ENCODE data around the gene DGLUCY. TPM values are rescaled to one million over a fixed set of nuclear protein-coding genes. Genes with fewer than 3 reads are reported as not detected.
"Not testable (repeated sequence)": the region's sequence is repeated elsewhere in the genome, so short reads cannot be mapped to it uniquely, and the experiment has no call there.

DGLUCY gene
- total RNA-seq, 8 experiments from 2014 or later = 15.1 to 116 (median 33.6) TPM

GRCh38 chr14:91266276-91266675 is 152.4 kb downstream of the DGLUCY start:
- H3K4me1 ChIP-seq (replicated peaks in 1 of 2); H3K27ac ChIP-seq; in situ Hi-C loops (cut with MboI; ENCODE audit: low pct_unique_long_range_greater_than_20kb in 2 of 9, low sequenced_read_pairs in 9 of 9, unreplicated experiment in 9 of 9); H3K4me3 ChIP-seq; ATAC-seq (replicated peaks in 6 of 8): not testable (repeated sequence)
- WGBS, 10 experiments = 87 to 100% (median 93%) methylated on average over 1 to 14 of the region's 15 CpGs

DNA sequence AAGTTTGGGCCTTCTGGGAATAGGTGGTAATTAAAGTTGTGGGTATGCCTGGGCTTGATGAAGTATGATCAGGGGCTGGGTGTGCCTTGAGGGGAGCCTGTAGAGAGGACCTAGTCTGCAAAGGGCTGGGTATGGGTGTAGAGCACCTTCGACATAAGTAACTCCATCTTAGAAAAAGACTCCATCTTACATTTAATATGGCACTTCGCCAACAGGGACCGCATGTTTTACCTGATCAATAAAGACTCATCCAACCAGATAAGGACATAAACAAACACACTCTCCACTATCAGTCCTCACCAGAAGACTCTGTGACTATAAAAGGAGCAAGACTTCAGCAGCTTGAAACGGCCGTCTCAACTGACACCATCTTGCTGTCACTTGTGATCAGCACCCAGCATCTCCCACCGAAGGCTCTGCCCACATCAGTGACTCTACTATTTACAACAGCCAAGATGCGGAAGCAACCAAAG is 154.1 kb downstream of the DGLUCY start:
- no peak overlapping the region for H3K4me3 ChIP-seq
- H3K27ac ChIP-seq = no peak overlapping the region
- no peak for ATAC-seq (replicated peaks in 6 of 8)
- peaks cover 0 to 5% of the 10 kb centered on the region in 2 donors for H3K4me1 ChIP-seq (replicated peaks in 1 of 2)
- in situ Hi-C loops (cut with MboI; ENCODE audit: low pct_unique_long_range_greater_than_20kb in 2 of 9, low sequenced_read_pairs in 9 of 9, unreplicated experiment in 9 of 9) = no loop called here
- 86 to 100% (median 93%) methylated on average over 1 to 7 of the region's 7 CpGs for WGBS, 10 experiments

GRCh38 chr14:91269076-91269991 is 155.5 kb downstream of the DGLUCY start:
- 15 to 100% (median 72%) methylated on average over 1 to 8 of the region's 24 CpGs for WGBS, 10 experiments
- Histone ChIP-seq H3K4me1 (replicated peaks in 1 of 2) (peaks cover 0 to 3% of the 10 kb centered on the region in 2 donors), H3K27ac (no peak overlapping the region), H3K4me3 (no peak overlapping the region)
- peak in 3 of 8 experiments; percentile 92 to 93 (median 93) for ATAC-seq (replicated peaks in 6 of 8)
- in situ Hi-C loops (cut with MboI; ENCODE audit: low pct_unique_long_range_greater_than_20kb in 2 of 9, low sequenced_read_pairs in 9 of 9, unreplicated experiment in 9 of 9) = no loop called here

GRCh38 chr14:91270188-91270587 is 156.3 kb downstream of the DGLUCY start:
- H3K4me1 ChIP-seq (replicated peaks in 1 of 2) = no peaks in the 10 kb centered on the region
- in situ Hi-C loops (cut with MboI; ENCODE audit: low pct_unique_long_range_greater_than_20kb in 2 of 9, low sequenced_read_pairs in 9 of 9, unreplicated experiment in 9 of 9) = no loop called here
- 82 to 100% (median 91%) methylated on average over 2 to 5 of the region's 6 CpGs; no CpG with 5 or more reads in 5 of the 10 experiments for WGBS, 10 experiments
- no peak for ATAC-seq (replicated peaks in 6 of 8)
- H3K4me3 ChIP-seq = no peak overlapping the region
- H3K27ac ChIP-seq = no peak overlapping the region

- H3K27ac ChIP-seq = no peak overlapping the region
- WGBS, 10 experiments = 83 to 100% (median 100%) methylated on average over 1 to 2 of the region's 8 CpGs; no CpG with 5 or more reads in 7 of the 10 experiments
- no peak overlapping the region for H3K4me3 ChIP-seq
- H3K4me1 ChIP-seq (replicated peaks in 1 of 2) = no peaks in the 10 kb centered on the region
- in situ Hi-C loops (cut with MboI; ENCODE audit: low pct_unique_long_range_greater_than_20kb in 2 of 9, low sequenced_read_pairs in 9 of 9, unreplicated experiment in 9 of 9) = no loop called here
- no peak for ATAC-seq (replicated peaks in 6 of 8)
Measured at GRCh38 chr14:91270619-91271018, 156.7 kb downstream of the DGLUCY start.

- H3K4me3 ChIP-seq = no peak overlapping the region
- no peak for ATAC-seq (replicated peaks in 6 of 8)
- 90 to 100% (median 93%) methylated on average over 2 to 8 of the region's 9 CpGs; no CpG with 5 or more reads in 6 of the 10 experiments for WGBS, 10 experiments
- in situ Hi-C loops (cut with MboI; ENCODE audit: low pct_unique_long_range_greater_than_20kb in 2 of 9, low sequenced_read_pairs in 9 of 9, unreplicated experiment in 9 of 9) = no loop called here
- H3K4me1 ChIP-seq (replicated peaks in 1 of 2) = no peaks in the 10 kb centered on the region
- no peak overlapping the region for H3K27ac ChIP-seq
Measured at GRCh38 chr14:91271639-91272038, 157.8 kb downstream of the DGLUCY start.

- WGBS, 10 experiments = 73 to 92% (median 86%) methylated on average over 1 to 9 of the region's 43 CpGs; no CpG with 5 or more reads in 4 of the 10 experiments
- no peak overlapping the region for H3K4me3 ChIP-seq
- in situ Hi-C loops (cut with MboI; ENCODE audit: low pct_unique_long_range_greater_than_20kb in 2 of 9, low sequenced_read_pairs in 9 of 9, unreplicated experiment in 9 of 9) = no loop called here
- H3K27ac ChIP-seq = no peak overlapping the region
- no peak for ATAC-seq (replicated peaks in 6 of 8)
- H3K4me1 ChIP-seq (replicated peaks in 1 of 2) = no peaks in the 10 kb centered on the region
Measured at GRCh38 chr14:91272341-91273272, 158.7 kb downstream of the DGLUCY start.

DNA sequence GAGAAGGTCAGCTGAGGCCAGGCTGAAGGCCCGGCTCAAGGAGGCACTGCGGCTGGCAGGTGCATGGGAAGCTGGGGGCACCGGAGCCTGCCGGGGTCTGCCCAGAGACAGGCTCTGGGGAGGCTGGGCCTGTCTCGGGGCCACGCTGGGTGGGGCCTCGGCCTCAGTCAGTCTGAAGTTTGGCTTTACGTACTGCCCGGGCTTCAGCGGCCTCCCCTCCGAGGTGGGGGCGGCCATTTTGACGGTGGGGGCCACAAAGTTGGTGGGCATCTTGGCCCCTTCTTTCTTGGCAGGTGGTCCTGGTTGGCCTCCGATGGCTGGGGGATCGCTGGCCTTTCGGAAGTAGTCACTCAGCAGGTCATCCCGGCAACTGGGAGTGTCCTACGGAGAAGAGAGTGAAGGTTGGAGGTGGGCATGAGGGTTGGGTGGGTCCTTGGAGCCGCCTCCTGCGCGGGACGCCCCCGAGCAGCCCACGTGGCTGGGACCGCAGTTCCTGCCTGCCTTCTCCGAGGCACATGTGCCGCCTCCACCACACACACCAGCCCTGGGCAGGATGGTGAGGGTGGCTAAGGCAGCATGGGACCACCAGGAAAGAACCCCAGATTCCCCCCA is 159.5 kb downstream of the DGLUCY start:
- ATAC-seq (replicated peaks in 6 of 8) = no peak
- 80% methylated on average over 1 of the region's 27 CpGs; no CpG with 5 or more reads in 9 of the 10 experiments for WGBS, 10 experiments
- Histone ChIP-seq H3K4me1 (replicated peaks in 1 of 2) (no peaks in the 10 kb centered on the region), H3K27ac (no peak overlapping the region), H3K4me3 (no peak overlapping the region)
- in situ Hi-C loops (cut with MboI; ENCODE audit: low pct_unique_long_range_greater_than_20kb in 2 of 9, low sequenced_read_pairs in 9 of 9, unreplicated experiment in 9 of 9) = no loop called here

GRCh38 chr14:91273885-91274273 is 160.0 kb downstream of the DGLUCY start:
- Histone ChIP-seq H3K4me3 (no peak overlapping the region), H3K4me1 (replicated peaks in 1 of 2) (no peaks in the 10 kb centered on the region), H3K27ac (no peak overlapping the region)
- WGBS, 10 experiments = 82 to 90% methylated on average over 2 to 3 of the region's 13 CpGs; no CpG with 5 or more reads in 8 of the 10 experiments
- in situ Hi-C loops (cut with MboI; ENCODE audit: low pct_unique_long_range_greater_than_20kb in 2 of 9, low sequenced_read_pairs in 9 of 9, unreplicated experiment in 9 of 9) = no loop called here
- ATAC-seq (replicated peaks in 6 of 8) = no peak

DNA sequence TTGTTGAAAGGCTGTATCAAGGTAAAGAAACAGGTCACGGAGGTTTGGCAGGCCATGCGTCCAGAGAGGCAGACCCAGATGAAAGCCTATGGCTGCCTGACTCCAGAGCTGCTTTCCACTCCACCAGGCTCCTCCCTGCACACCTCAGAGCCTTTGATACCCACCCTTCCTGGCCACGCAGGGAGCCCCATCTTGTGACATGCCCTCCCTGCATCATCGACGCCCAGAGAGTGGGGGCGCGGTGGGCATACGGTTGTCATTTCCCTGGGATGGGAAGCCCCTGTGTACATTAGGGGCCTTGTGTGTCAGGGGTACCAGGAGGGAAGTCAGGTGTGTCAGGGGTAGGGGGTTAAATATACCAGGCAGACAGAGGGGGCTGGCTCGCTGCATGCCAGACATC is 160.9 kb downstream of the DGLUCY start:
- no peak overlapping the region for H3K4me3 ChIP-seq
- H3K4me1 ChIP-seq (replicated peaks in 1 of 2) = no peaks in the 10 kb centered on the region
- H3K27ac ChIP-seq = no peak overlapping the region
- WGBS, 10 experiments = 67 to 100% (median 95%) methylated on average over 1 to 9 of the region's 9 CpGs; no CpG with 5 or more reads in 4 of the 10 experiments
- in situ Hi-C loops (cut with MboI; ENCODE audit: low pct_unique_long_range_greater_than_20kb in 2 of 9, low sequenced_read_pairs in 9 of 9, unreplicated experiment in 9 of 9) = loop anchor here in 4 of 9 experiments (25.0 kb wide), 1 partner anchor 362 kb away; no protein-coding TSS in a partner anchor
- ATAC-seq (replicated peaks in 6 of 8) = no peak
